HG03159 (cell line): Measurements from ENCODE around the gene FERMT3.
A peak's percentile ranks its signal among the peaks of the same experiment; 100 is the strongest.
"Not testable (repeated sequence)": the region's sequence is repeated elsewhere in the genome, so short reads cannot be mapped to it uniquely, and the experiment has no call there.

ENCODE experiments used
- ATAC-seq: cut with Tn5 transposase; IDR thresholded peaks from one replicate; pipeline ENCODE4 v1.9.1; 2021; ENCODE audit warnings: mild to moderate bottlenecking, moderate library complexity; ENCODE audit not compliant: unreplicated experiment

FERMT3 gene

DNA sequence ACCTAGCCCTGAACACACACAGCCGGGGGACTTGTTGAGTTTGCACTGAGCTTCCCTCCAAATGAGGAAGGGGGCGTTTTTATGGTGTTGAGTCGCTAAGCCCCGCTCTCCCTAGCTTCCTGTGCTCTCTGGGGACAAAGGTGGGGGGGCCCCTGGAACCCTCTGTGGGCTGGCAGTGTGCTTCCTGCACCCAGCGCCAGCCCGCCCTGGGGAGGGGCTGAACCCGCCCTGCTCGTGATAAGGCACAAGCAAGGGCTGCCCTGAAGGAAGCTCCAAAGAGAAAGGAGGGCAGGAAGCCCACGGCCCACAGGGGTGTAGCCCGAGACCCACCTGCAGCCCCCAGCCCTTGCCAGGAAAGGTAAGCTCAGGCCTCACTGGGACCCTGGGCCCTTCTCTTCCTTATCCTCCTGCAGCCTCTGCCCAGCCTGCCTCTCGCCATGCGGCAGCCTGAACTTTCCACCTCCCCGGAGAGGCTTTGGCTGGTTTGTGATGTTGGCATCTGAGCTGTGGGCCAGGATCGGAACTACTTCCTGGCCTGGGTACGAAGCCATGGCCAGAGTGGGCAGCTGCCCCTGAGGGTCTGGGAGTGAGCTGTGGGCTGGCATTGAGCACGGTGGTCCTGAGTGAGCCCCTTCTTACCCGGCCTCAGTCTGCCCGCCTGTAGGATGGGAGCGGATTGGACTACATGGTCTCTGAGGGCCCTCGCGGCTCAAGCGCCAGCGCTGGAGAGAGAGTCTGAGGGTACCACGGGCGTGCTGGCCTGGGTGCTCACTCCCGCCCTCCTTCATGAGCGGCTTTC is at the start of gene FERMT3:
FERMT3 (plus strand) TSS at position 265 of the 799 bp plus-strand sequence. CDS start 644 bp downstream, outside the sequence.
- ATAC-seq = no peak

- no peak for ATAC-seq
These were observed 48.7 kb upstream of the FERMT3 start for GRCh38 chr11:64157631-64158394.

DNA sequence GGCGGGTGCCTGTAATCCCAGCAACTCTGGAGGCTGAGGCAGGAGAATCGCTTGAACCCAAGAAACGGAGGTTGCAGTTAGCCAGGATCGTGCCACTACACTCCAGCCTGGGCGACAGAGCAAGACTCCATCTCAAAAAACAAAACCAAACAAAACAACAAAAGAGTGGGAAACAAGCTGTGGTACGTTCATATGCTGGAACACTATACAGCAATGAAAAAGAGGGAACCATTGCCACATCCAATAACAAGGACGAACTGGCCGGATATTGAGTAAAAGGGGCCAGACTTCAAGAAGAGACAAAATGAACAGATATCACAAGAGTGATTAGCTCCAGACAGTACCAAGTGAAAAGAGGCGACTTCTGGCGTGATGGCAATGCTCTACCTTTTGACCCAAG is 45.5 kb upstream of the FERMT3 start:
- ATAC-seq = no peak

GRCh38 chr11:64162769-64163168 is 43.8 kb upstream of the FERMT3 start:
- ATAC-seq = not testable (repeated sequence)

DNA sequence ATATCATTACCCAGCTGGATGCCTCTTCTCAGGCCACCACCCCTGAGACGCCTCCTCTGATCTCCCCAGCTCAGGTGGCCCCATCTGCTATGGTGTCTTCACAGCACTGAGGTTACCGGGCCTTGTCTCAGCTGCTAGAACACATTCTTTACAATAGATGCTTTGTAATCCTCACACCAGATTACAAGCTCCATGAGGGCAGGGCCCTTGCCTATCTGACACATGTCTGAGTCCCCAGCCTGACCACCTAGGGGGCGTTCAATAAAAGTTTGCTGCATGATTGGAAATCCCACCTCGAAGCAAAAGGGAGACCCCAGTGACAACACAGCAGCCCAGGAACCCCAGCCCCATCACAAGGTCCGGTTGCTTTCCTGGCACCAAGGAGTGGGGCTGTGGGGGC is 42.6 kb upstream of the FERMT3 start:
- ATAC-seq = no peak

DNA sequence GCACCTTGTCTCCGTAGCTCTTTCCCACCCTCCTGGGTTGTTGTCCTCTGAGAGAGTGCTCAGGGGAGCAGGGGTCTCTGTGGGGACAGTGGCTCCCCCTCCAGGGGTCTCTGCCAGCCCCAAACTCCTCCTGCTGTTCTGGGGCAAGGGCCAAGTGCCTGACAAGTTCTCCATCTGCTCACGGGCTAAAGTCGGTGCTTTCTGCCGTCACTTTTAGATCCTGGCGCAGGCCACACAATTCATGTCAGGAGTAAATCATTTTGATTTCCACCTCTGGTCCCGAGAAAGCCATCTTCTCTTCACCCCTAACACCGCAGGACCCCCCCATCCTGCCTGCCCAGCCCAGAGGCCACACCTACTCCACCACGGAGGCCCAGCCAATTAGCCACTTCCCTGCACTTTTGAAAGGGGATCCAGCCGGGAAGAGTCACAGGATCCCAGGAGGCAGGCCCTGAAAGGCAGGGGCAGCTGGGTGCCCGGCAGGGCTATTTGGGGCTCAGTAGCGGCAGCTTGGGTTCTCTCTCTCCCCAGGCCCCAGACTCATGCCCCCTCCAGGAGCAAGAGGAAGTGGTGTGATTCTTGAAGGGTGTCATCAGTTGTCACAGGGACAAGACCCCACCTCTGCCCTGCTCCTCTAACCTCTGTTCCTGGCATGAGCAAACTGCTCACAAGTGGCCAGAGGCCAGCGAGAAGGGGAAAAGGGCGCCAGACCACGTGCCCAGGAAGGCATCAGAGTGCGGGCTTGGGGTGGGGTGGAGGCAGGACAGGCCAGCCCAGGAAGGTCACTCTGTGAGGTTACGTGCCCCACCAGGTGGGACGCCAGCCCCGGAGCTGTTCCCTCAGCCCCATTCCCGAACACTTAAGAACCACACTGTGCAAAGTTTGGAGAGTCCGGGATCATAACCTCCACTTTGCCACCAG is 41.9 kb upstream of the FERMT3 start:
- ATAC-seq = no peak

- no peak for ATAC-seq
These were observed 41.1 kb upstream of the FERMT3 start for GRCh38 chr11:64165481-64165841.

- ATAC-seq = peak; percentile 83
These were observed 40.5 kb upstream of the FERMT3 start, which contains the start of gene MACROD1 for GRCh38 chr11:64165842-64166635. TSS of gene MACROD1 (minus strand) at chr11:64166113. CDS start at chr11:64165994, 119 bp downstream.

DNA sequence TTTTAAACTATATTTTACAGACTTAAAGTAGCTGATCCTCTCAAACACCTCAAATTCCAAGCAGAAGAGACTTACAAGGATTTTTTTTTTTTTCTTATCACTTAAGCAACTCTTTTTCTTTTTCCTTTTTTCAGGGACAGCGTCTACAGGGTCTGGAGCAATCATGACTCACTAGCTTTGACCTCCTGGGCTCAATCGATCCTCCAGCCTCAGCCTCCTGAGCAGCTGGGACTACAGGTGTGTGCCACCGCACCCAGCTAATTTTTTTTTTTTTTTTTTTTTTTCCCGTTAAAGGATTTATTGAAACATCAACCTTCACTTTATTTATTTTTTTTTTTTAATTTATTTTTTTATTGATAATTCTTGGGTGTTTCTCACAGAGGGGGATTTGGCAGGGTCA is 36.1 kb upstream of the FERMT3 start:
- ATAC-seq = no peak

DNA sequence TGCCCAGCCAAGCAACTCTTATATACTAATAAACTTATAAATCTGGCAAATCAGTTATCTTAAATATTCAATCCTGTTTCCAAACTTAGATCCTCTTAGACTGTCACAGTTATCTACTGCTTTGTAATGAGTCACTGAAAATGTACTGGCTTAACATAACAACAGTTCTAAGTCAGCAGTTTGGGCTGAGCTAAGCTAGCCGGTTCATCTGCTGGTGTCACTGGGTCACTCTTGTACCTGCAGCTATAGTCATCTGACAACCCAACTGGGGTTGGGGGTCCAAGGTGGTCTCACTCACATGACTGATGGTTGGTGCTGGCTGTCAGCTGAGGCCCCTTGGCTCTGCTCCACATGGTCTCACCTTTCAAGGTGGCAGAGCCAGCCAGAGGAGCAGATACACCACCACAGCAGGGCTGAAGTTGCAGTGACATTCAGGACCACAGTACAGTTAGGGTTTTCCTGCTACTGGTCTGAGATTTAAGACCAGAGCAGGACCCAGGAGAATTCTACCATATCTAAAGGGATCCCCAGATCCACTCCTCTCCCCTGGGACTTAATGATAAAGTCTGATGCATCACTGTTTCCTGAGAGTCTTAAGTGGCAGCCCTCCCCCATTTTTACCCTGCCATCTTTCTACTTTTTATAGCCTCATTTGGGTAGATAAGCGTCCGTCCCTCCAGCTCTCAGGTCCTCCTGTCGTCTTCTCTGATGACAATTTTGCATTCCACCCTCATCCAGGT is 32.7 kb upstream of the FERMT3 start:
- no peak for ATAC-seq

DNA sequence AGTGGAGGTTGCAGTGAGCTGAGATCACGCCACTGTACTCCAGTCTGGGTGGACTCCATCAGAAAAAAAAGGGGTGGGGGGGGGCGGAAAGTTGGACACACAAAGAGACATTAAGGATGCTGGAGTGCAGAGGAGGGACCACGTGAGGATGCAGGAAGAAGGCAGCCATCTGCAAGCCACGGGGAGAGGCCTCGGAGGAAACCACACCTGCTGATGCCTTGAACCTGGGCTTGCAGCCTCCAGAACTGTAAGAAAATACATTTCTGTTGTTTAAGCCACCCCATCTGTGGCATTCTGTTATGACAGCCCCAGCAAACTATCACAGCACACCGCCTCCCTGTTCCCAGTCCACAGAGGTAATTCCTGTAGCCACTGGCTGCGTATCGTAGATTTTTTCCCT is 29.8 kb upstream of the FERMT3 start:
- no peak for ATAC-seq

DNA sequence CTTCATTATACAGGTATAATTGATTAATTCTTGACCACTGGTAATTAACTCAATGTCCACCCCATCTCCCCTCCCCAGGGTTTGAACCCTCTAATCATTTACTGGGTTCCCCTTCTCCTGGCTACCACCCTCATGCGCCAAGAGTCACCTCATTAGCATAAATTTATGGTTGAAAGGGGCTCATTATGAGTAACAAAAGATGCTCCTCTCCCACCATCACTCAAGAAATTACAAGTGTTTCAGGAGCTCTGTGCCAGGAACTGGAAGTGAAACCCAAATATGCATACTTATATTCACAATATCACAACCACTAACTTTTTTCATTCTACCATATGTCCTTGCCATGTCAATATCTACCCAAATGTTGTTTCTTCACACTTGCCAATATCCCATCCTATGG is 28.3 kb upstream of the FERMT3 start:
- ATAC-seq = no peak

- no peak for ATAC-seq
These were observed 27.4 kb upstream of the FERMT3 start for GRCh38 chr11:64178951-64179639.

DNA sequence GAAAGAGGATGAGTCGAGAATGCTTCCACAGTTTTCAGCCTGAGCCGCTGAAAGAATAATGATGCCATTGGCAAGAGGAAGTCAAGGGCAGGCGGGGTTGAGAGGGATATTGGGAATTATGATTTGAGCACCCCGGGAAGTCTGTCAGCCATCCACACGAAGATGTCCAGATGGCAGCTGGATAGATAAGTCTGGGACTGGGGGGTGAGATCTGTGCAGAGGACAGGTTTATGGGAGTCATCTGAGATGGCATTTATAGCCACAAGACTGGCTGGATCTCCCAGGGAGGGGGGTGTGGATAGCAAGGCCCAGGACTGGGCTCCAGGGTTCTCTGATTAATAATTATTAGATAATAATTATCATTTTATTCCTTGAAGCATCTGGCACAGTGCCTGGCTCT is 25.6 kb upstream of the FERMT3 start:
- ATAC-seq = no peak

GRCh38 chr11:64181506-64182411 is 24.8 kb upstream of the FERMT3 start:
- ATAC-seq = no peak

- ATAC-seq = no peak
These were observed 22.6 kb upstream of the FERMT3 start for GRCh38 chr11:64183890-64184289.

GRCh38 chr11:64185175-64185692 is 21.3 kb upstream of the FERMT3 start:
- ATAC-seq = peak; percentile 23
